HG03060 (cell line): ENCODE measurements around the gene IL3RA.
"Not testable (repeated sequence)": the region's sequence is repeated elsewhere in the genome, so short reads cannot be mapped to it uniquely, and the experiment has no call there.

Experiments
- ATAC-seq: cut with Tn5 transposase; IDR thresholded peaks from one replicate; pipeline ENCODE4 v1.9.1; 2021; ENCODE audit warnings: low read depth, moderate number of reproducible peaks; ENCODE audit not compliant: unreplicated experiment

IL3RA gene

GRCh38 chrX:1419545-1420355 lies 83.2 kb downstream of the IL3RA start:
- no peak for ATAC-seq

- ATAC-seq: no peak
These were observed 83.8 kb downstream of the IL3RA start for GRCh38 chrX:1420371-1420770.

GRCh38 chrX:1421433-1422134 lies 85.0 kb downstream of the IL3RA start:
- ATAC-seq: no peak

- ATAC-seq: no peak
These were observed 85.5 kb downstream of the IL3RA start for GRCh38 chrX:1422135-1422465.

GRCh38 chrX:1423215-1423614 lies 86.6 kb downstream of the IL3RA start:
- no peak for ATAC-seq

GRCh38 chrX:1424147-1424851 lies 87.7 kb downstream of the IL3RA start:
- no peak for ATAC-seq

- ATAC-seq: no peak
These were observed 88.8 kb downstream of the IL3RA start for GRCh38 chrX:1425381-1425780.

- ATAC-seq: not testable (repeated sequence)
These were observed 89.7 kb downstream of the IL3RA start for GRCh38 chrX:1426321-1426720.

- ATAC-seq: no peak
These were observed 91.2 kb downstream of the IL3RA start for GRCh38 chrX:1427756-1428155.

GRCh38 chrX:1430451-1430850 lies 93.9 kb downstream of the IL3RA start:
- ATAC-seq: no peak
